HepG2 (cell line): ENCODE data around the gene ERF. TPM values are rescaled to one million over a fixed set of nuclear protein-coding genes. Genes with fewer than 3 reads are reported as not detected.

Experiments used
- BHLHE40 ChIP-seq: IDR thresholded peaks from 2 replicates; pipeline ENCODE4 v1.6.1; 2011; ENCODE audit warnings: low read length, improper control_type of control experiment
- HCFC1 ChIP-seq: fragments of 150-350 bp; IDR thresholded peaks from 2 replicates; pipeline ENCODE4 v1.6.1; 2014; ENCODE audit warnings: low read depth, low read length
- HNRNPLL ChIP-seq: fragments of 200-400 bp; formaldehyde crosslinking; IDR thresholded peaks from 2 replicates; pipeline ENCODE4 v1.6.1; 2017; ENCODE audit warnings: mild to moderate bottlenecking, low read depth, low read length; ENCODE audit not compliant: poor library complexity, severe bottlenecking
- JUND ChIP-seq: sonication (generic); formaldehyde crosslinking; IDR thresholded peaks from 2 replicates; pipeline ENCODE4 v1.8.0; 2022; ENCODE audit warnings: mild to moderate bottlenecking, missing genetic modification reagents
- MAFG ChIP-seq: sonication (generic); formaldehyde crosslinking; IDR thresholded peaks from 2 replicates; pipeline ENCODE4 v1.5.1; 2020; ENCODE audit warnings: mild to moderate bottlenecking, missing genetic modification reagents
- MEF2D ChIP-seq: sonication (generic); formaldehyde crosslinking; IDR thresholded peaks from 2 replicates; pipeline ENCODE4 v1.5.1; 2020; ENCODE audit warnings: mild to moderate bottlenecking, missing genetic modification reagents
- SIX1 ChIP-seq: sonication (generic); formaldehyde crosslinking; IDR thresholded peaks from 2 replicates; pipeline ENCODE4 v1.4.0; 2020; ENCODE audit warnings: missing genetic modification reagents, borderline replicate concordance
- SPEN ChIP-seq: sonication (generic); formaldehyde crosslinking; IDR thresholded peaks from 2 replicates; pipeline ENCODE4 v1.5.1; 2020; ENCODE audit warnings: low read depth, mild to moderate bottlenecking, missing genetic modification reagents
- XRCC5 ChIP-seq: fragments of 200-400 bp; formaldehyde crosslinking; optimal IDR thresholded peaks from 2 replicates; pipeline ENCODE3; 2017; ENCODE audit warnings: mild to moderate bottlenecking, low read length
- ZFP37 ChIP-seq: sonication (generic); formaldehyde crosslinking; IDR thresholded peaks from 2 replicates; pipeline ENCODE4 v1.4.0; 2020; ENCODE audit warnings: missing genetic modification reagents, borderline replicate concordance
- ZFP82 ChIP-seq: sonication (generic); formaldehyde crosslinking; IDR thresholded peaks from 2 replicates; pipeline ENCODE4 v1.5.1; 2020; ENCODE audit warnings: mild to moderate bottlenecking, missing genetic modification reagents, borderline replicate concordance
- ZFYVE20 ChIP-seq: sonication (generic); formaldehyde crosslinking; IDR thresholded peaks from 2 replicates; pipeline ENCODE4 v1.8.0; 2023; ENCODE audit warnings: low read depth, mild to moderate bottlenecking, moderate library complexity, missing genetic modification reagents, borderline replicate concordance
- polyA plus RNA-seq, 8 experiments: library from polyadenylated mRNA; depleted of rRNA in 3 of 8; stranded (reverse) in 7 of 8; unstranded in 1 of 8; fragments of >200 nt; fragmentation: Illumina TruSeq in 4 of 8; extraction: Trizol in 4 of 8; gene quantifications; 2 replicates each; pipeline versions ENCODE4 v1.2.1 to v1.2.3, GENCODE V29; 2011 to 2016; ENCODE audit warnings: low read depth in 4 of 8, missing spikeins in 1 of 8, mixed read lengths in 1 of 8; ENCODE audit not compliant: insufficient read depth in 1 of 8
- total RNA-seq, 5 experiments: library from RNA; depleted of rRNA; stranded (reverse); fragments of >200 nt; fragmentation: Illumina TruSeq; extraction: Trizol; gene quantifications; 2 replicates each; pipeline ENCODE4 v1.2.3, GENCODE V29; 2016; ENCODE audit warnings: low read depth in 1 of 5
- TF ChIP-seq, protein P1 (sequence below), 2 experiments: fragments of 450-650 bp in 1 of 2; sonication (generic) in 1 of 2; formaldehyde crosslinking in 1 of 2; IDR thresholded peaks; 2 replicates each; pipeline versions ENCODE4 v1.6.1 to v1.8.0; 2016 to 2022; ENCODE audit warnings: antibody characterized with exemption in 1 of 2, mild to moderate bottlenecking in 1 of 2, missing genetic modification reagents in 1 of 2
- TF ChIP-seq, protein P2 (sequence below): sonication (generic); formaldehyde crosslinking; IDR thresholded peaks from 2 replicates; pipeline ENCODE4 v1.5.1; 2020; ENCODE audit warnings: missing genetic modification reagents, mild to moderate bottlenecking, borderline replicate concordance
- TF ChIP-seq, protein P3 (sequence below): sonication (generic); formaldehyde crosslinking; conservative IDR thresholded peaks from 2 replicates; pipeline ENCODE4 v1.4.0; 2020; ENCODE audit warnings: mild to moderate bottlenecking, missing genetic modification reagents, moderate library complexity

ERF gene
- total and polyA plus RNA-seq, 2 of the 13 experiments (the other 11 are each of a cell fraction or from before 2014, with no cell fraction given): 67.1 to 69.9 TPM

DNA sequence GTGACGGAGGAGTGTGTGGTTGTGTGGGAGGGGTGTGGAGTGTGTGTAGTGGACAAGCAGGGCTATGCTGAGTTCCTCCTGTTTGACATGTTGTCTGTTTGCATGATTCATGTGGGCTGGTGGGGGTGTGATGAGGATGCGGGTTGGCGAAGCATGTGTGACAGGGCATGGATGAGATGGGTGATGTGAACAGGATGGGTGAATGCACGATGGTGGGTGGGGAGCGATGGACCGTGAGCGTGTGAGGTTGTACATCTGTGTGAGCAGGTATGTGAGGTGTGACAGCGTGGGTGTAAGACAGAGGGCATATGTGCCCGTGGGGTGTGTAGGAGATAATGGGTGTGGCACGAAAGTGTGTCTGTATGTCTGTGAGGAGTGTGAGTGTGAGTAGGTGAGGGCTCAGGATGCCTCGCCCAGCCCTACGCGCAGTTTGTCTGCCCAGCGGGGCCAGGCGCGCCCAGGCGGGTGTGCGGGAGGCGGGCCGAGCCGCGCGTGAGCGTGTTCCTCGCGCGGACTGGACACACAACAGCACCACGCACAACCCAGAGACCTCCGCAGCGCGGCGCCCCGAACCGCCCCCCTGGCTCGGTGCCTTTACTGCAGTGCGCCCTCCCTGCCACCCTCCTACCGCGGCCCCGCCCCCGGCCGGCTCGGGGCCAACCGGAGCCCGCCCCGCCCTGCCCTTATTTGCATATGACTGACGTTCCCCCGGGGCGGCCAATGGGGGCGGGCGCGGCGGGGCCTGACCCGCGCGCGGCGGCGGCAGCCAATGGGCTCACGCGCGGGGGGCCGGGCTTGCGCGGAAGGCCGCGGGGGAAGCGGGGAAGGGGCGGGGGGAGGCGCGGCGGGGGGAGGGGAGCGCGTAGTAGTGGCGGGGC lies 28.5 kb upstream of the ERF start (continued):
- TF ChIP-seq, protein P1, sequence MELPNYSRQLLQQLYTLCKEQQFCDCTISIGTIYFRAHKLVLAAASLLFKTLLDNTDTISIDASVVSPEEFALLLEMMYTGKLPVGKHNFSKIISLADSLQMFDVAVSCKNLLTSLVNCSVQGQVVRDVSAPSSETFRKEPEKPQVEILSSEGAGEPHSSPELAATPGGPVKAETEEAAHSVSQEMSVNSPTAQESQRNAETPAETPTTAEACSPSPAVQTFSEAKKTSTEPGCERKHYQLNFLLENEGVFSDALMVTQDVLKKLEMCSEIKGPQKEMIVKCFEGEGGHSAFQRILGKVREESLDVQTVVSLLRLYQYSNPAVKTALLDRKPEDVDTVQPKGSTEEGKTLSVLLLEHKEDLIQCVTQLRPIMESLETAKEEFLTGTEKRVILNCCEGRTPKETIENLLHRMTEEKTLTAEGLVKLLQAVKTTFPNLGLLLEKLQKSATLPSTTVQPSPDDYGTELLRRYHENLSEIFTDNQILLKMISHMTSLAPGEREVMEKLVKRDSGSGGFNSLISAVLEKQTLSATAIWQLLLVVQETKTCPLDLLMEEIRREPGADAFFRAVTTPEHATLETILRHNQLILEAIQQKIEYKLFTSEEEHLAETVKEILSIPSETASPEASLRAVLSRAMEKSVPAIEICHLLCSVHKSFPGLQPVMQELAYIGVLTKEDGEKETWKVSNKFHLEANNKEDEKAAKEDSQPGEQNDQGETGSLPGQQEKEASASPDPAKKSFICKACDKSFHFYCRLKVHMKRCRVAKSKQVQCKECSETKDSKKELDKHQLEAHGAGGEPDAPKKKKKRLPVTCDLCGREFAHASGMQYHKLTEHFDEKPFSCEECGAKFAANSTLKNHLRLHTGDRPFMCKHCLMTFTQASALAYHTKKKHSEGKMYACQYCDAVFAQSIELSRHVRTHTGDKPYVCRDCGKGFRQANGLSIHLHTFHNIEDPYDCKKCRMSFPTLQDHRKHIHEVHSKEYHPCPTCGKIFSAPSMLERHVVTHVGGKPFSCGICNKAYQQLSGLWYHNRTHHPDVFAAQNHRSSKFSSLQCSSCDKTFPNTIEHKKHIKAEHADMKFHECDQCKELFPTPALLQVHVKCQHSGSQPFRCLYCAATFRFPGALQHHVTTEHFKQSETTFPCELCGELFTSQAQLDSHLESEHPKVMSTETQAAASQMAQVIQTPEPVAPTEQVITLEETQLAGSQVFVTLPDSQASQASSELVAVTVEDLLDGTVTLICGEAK (IDR thresholded peaks at IDR 0.05): no peak
- TF ChIP-seq, protein P1 (CRISPR knock-in tag; IDR thresholded peaks at IDR 0.05): no peak
- TF ChIP-seq MAFG (no peak), JUND (CRISPR knock-in tag) (no peak), SIX1 (no peak), XRCC5 (no peak), ZFP37 (CRISPR knock-in tag) (no peak), ZFP82 (no peak; the same call in 1 of the 2 replicates), HNRNPLL (no peak), ZFYVE20 (no peak), BHLHE40 (no peak), HCFC1 (no peak), SPEN (peak; percentile 40; the same call in 1 of the 2 replicates), MEF2D (CRISPR knock-in tag) (no peak)
- TF ChIP-seq, protein P2, sequence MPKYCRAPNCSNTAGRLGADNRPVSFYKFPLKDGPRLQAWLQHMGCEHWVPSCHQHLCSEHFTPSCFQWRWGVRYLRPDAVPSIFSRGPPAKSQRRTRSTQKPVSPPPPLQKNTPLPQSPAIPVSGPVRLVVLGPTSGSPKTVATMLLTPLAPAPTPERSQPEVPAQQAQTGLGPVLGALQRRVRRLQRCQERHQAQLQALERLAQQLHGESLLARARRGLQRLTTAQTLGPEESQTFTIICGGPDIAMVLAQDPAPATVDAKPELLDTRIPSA (CRISPR knock-in tag): no peak
- TF ChIP-seq, protein P3, sequence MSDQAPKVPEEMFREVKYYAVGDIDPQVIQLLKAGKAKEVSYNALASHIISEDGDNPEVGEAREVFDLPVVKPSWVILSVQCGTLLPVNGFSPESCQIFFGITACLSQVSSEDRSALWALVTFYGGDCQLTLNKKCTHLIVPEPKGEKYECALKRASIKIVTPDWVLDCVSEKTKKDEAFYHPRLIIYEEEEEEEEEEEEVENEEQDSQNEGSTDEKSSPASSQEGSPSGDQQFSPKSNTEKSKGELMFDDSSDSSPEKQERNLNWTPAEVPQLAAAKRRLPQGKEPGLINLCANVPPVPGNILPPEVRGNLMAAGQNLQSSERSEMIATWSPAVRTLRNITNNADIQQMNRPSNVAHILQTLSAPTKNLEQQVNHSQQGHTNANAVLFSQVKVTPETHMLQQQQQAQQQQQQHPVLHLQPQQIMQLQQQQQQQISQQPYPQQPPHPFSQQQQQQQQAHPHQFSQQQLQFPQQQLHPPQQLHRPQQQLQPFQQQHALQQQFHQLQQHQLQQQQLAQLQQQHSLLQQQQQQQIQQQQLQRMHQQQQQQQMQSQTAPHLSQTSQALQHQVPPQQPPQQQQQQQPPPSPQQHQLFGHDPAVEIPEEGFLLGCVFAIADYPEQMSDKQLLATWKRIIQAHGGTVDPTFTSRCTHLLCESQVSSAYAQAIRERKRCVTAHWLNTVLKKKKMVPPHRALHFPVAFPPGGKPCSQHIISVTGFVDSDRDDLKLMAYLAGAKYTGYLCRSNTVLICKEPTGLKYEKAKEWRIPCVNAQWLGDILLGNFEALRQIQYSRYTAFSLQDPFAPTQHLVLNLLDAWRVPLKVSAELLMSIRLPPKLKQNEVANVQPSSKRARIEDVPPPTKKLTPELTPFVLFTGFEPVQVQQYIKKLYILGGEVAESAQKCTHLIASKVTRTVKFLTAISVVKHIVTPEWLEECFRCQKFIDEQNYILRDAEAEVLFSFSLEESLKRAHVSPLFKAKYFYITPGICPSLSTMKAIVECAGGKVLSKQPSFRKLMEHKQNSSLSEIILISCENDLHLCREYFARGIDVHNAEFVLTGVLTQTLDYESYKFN: peak; percentile 38
